GF-D8 (cell line): ENCODE results near the gene ARL4D.
"Not testable (repeated sequence)": the region's sequence is repeated elsewhere in the genome, so short reads cannot be mapped to it uniquely, and the experiment has no call there.

ENCODE experiments used
- DNase-seq: peaks from one replicate; lab custom pipeline; 2025; lab: John Stamatoyannopoulos, UW

Gene ARL4D

DNA sequence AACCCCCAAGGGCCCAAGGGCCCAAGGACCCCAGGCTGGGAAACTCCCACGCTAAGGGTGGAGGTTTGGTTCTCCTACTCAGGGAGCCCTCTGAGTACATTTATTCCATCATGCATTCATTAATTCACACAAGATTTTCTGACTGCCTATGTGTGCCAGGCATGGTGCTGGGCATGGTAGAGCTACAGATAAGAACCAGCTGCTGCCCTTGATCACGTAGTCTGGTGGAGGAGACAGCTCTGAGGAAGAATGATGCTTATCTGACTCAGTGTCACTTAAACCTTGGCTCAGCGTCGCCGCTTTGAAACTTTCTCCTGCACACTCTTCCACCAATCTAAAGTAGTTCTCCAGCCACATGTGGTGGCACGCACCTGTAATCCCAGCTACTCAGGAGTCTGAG, 3.6 kb upstream of the ARL4D start:
- DNase-seq: no peak

DNA sequence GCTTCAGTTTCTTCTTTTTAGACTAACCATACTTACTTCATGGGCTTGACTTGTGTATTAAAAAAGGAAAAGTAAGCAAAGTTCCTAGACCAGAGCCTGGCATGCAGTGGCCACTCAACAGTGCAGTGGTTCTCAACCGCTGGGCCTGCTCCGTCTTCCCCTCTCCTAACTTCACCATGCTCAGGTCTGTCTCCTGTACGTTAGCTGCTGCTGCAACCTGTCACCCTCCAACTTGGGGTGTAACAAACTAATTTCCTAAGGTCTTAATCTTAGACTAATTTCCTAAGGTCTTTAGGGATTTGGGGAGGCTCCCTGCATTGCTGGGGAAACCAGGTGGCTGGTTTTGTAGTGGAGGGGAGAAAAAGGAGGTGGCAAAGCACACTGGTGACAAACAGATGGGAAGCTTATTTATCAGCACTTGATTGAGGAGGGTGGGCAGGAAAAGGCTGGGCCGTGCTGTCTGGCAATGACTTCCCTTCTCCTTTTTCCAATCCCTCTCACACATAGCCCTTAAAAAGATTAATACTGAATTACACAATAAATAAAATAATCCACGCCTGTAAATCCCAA, 2.2 kb upstream of the ARL4D start:
- no peak for DNase-seq

DNA sequence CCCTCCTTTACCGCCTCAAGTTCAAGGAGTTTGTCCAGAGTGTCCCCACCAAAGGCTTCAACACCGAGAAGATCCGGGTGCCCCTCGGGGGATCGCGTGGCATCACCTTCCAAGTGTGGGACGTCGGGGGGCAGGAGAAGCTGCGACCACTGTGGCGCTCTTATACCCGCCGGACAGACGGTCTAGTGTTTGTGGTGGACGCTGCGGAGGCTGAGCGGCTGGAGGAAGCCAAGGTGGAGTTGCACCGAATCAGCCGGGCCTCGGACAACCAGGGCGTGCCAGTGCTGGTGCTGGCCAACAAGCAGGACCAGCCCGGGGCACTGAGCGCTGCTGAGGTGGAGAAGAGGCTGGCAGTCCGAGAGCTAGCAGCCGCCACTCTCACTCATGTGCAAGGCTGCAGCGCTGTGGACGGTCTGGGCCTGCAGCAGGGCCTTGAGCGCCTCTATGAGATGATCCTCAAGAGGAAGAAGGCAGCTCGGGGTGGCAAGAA, 1.1 kb downstream of the ARL4D start:
- no peak for DNase-seq

DNA sequence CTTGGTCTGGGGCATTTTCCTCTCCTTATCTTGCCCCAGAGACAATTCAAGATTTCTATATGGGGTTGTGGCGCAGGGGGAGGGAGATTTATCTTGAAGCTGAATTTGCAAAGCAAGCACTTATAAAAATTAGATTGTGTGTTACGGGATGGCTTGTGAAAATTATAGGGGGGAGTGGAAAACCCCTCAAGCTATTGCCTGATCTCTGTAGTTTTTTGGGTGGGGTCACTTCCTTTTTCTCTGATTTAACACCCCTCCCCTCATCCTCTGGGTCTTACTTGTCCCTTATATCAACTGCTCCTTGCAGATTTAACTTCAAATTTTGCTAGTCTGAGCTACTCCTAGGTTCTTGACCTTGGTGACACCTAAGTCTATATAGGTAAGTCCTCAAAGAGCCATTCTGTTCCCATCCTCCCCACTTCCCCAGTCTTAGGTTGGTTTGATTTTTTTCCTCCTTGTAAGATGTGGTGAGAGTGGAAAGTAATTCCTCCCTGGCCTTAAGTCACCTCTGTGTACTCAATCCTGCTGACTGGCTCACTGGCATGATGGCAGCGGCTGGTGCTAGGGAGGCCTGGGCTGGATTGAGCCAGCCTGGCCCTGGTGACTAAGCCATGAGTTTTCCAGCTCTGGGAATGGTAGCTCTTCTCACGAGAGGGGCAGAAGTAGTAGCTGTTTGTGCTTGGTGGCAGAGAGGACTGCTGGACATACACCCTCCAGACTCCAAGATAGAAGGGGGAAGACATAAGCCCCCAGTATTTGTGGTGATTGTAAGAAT, 2.3 kb downstream of the ARL4D start:
- DNase-seq: no peak

GRCh38 chr17:43402078-43402477, 3.3 kb downstream of the ARL4D start:
- DNase-seq: no peak

GRCh38 chr17:43402567-43402966, 3.8 kb downstream of the ARL4D start:
- no peak for DNase-seq

DNA sequence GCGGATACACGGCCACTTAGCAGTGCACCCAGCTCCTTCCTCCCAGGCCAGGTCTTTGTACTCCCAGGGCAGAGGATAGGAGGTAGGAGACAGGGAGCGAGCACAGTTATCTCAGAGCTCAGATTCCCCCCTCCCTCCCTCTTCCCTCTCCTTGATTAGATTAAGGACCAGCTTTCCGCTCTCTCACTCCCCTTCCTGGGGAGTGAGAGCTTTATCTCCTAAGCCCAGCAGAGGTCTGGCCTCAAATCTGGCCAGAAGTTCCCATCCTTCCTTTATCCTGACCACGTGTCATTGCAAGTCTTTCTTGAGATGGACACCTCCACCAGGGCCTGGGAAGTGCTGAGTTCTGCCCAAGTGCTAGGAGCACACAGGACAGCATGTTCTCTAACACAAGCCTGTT, 5.1 kb downstream of the ARL4D start:
- DNase-seq: no peak

- no peak for DNase-seq
Measured at GRCh38 chr17:43405861-43406260, 7.1 kb downstream of the ARL4D start.

- DNase-seq: no peak
Measured at GRCh38 chr17:43406676-43407645, 8.2 kb downstream of the ARL4D start.

- DNase-seq: no peak
Measured at GRCh38 chr17:43409131-43409530, 10.3 kb downstream of the ARL4D start.

GRCh38 chr17:43410557-43411368, 12.0 kb downstream of the ARL4D start:
- DNase-seq: no peak

DNA sequence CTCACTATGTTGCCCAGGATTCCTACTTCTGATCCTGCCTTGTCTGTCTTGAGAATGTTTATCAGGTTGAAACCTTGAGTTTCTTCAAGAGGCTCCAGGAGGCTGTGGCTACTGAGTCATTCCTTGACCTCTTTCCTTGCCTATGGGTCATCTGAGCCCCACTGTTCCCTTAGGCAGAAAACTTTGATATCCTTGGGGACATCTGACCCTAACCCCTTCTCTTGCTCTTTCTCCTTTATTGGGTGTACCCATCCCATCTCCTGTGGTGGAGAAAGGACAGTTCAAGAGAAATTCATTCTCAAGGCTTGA, 12.5 kb downstream of the ARL4D start:
- no peak for DNase-seq

DNA sequence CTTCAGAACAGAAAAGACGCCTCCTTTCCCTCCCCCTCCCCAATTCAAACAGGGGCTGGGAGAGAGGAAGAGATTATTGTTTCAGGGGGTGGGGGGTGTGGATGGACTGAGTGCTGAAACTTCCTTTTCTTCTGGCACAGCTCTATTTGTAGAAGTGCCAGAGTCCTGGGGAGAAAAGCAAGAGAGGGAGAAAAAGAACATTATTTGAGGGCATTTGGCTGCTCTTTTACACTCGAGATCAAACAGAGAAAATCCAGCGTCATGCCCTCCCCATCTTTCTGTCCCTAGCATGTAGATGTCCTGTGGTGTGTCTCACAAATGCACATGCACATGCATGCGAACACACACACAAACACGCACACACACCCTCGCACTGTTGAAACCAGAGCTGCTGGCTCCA, 13.0 kb downstream of the ARL4D start:
- DNase-seq: no peak

DNA sequence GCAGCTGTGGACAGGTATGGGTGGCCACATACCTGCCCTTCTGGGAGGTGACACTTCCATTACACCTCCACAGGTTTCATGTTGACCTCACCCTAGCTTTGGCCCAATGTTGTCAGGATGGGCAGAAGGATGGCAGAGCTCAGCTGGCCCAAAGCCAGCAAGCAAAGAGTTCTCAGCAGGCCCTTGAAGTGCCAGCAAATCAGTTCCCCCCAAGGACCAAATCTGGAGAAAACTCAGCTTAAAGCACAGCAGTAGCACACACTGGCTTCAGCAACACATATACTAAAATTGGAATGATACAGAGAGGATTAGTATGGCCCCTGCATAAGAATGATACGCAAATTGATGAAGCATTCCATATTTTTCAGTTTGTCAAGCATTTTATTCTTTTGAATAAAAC, 13.4 kb downstream of the ARL4D start:
- DNase-seq: no peak

DNA sequence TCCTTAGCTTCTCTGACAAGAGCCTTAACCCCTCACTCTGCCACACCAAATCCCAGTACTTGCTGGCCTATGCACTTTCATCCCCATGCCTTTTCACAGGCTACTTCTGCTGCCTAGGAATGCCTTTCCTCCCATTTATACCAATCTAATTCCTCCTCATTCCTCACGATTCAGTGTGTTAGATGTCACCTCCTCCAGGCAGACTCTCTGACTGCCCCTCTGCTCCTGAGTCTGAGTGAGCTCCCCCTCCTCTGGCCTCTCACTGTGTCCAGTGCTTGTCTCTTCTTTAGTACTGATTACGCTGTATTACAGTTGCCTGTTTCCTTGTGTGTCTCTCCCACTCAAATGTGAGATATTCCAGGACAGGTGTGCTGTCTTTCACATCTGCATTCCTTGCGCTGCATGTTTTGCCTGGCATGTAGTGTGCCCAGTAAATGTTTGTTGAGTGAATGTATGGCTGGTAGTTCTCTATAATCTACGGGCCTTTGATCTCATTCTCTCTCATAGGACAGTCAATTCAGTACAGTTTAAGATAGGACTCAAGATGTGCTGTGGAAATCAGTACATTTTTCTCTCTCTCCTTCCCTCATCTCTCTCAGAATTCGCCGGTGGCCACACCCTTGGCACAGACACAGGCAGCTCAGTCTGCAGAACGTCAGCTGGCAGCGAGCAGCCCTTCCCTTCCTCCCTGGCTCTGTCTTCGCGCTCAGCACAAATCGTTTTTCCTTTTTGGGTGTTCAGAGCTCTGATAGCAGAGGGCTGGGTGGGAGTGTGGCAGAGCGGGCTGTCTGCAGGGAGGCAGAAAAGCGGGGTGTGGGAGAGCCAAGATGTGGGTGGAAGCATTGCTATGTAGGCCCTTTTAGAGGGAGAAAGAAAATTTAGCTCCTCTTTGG, 18.5 kb downstream of the ARL4D start:
- no peak for DNase-seq

DNA sequence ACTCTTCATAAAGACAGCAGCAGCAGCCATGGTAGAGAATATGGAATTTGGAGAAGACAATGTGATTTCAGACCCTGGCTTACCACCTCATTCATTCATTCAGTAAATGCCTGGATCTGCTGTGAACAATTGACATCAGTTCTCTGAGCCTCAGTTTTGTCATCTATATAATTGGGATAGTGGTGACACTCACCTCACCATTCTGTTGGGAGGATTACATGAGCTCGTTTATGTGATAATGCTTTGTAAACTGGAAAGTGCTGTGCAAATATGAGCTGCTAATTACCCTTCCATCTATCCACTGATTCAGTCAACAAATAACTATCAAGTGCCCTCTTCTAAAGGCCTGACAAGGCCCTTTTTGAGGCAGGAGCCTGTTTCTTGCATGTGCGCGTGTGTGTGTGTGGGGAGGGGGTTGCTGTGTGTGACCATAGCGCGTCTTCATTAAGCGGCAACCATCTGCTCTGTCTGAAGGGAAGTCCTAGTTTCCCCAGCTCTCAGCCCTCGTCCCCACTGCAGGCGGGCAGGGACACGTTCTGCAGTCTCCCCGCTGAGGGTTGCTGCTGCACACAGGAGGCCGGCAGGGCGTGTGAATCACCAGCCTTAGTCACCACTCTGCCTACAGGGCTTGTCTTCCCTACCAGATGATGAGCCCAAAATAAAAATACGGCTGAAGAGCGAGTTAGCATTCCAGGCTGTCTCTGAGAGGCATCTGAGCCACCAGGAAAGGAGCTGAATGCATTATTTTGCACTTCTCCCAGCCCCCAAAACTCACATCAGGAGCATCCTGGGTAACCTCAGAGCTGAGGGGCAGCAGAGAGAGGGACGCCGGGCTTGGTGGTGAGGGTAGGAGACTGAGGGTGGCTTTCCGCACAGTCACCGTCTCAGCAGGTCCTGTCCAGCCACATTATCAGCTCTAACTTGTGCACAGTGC, 19.9 kb downstream of the ARL4D start:
- no peak for DNase-seq

GRCh38 chr17:43419375-43419882, 20.6 kb downstream of the ARL4D start:
- DNase-seq: not testable (repeated sequence)

DNA sequence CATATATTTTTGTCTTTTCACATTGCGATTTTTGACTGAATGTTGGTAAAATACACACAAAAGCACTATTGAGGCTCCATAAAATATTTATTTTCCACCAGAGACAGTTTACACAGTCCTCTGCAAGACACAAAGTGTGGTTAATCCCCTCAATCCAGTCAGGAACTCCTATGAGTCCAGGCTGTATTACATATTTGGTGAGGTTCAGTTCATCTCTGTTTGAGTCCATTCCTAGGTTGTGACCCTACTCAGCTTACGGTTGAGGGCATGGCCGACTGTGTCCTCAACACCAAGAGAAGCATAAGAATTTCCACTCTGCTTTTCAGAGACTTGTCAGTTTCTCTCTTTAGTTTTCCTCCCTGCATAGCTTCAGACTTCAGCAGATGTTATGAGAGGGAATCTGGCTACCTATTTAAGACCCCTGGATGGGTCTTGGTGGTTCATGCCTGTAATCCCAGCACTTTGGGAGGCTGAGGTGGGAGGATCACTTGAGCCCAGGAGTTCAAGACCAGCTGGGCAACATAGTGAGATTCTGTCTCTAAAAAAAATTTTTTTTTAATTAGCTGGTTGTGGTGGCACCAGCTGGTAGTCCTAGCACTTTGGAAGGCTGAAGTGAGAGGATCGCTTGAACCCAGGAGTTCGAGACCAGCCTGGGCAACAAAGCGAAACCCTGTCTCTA, 25.1 kb downstream of the ARL4D start:
- no peak for DNase-seq
